DND-41 (cell line): ENCODE data around the gene FHOD3.

Experiments
- ATAC-seq: fragments of 200-7000 bp; cut with Tn5 transposase; 3 replicates; pipeline ENCODE4 v1.9.1; 2021; ENCODE audit warnings: low read depth; ENCODE audit not compliant: insufficient read depth
- DNase-seq: peaks from one replicate; pipeline ENCODE4 v3.0.0-alpha.2; 2020
- H2AFZ ChIP-seq: 2 replicates; pipeline ENCODE4 v1.6.0; 2012; ENCODE audit warnings: low read depth, low read length
- H3K27ac ChIP-seq: 2 replicates; pipeline ENCODE4 v1.5.1; 2012; ENCODE audit warnings: low read length, inconsistent platforms
- H3K27me3 ChIP-seq: fragments of 200-600 bp; sonication (generic); 2 replicates; pipeline ENCODE4 v1.6.0; 2012; ENCODE audit warnings: low read length, mild to moderate bottlenecking, inconsistent platforms; ENCODE audit not compliant: insufficient read depth, poor library complexity
- H3K36me3 ChIP-seq: 2 replicates; pipeline ENCODE4 v1.5.1; 2012; ENCODE audit warnings: low read length, inconsistent platforms; ENCODE audit not compliant: insufficient read depth
- H3K4me1 ChIP-seq: 2 replicates; pipeline ENCODE4 v1.5.1; 2012; ENCODE audit warnings: mild to moderate bottlenecking, low read length; ENCODE audit not compliant: insufficient read depth
- H3K4me2 ChIP-seq: 2 replicates; pipeline ENCODE4 v1.6.0; 2012; ENCODE audit warnings: mild to moderate bottlenecking, moderate library complexity, low read length, inconsistent platforms; ENCODE audit not compliant: insufficient read depth
- H3K4me3 ChIP-seq, 2 experiments: fragments of 200-600 bp in 1 of 2; shearing (Covaris generic) in 1 of 2; 2 replicates each; pipeline ENCODE4 v1.5.1; 2012 to 2016; ENCODE audit warnings: inconsistent platforms in 2 of 2, low read length in 2 of 2, mild to moderate bottlenecking in 2 of 2, low read depth in 1 of 2, moderate library complexity in 1 of 2
- H3K79me2 ChIP-seq: 2 replicates; pipeline ENCODE4 v1.6.0; 2012; ENCODE audit warnings: low read length, inconsistent platforms; ENCODE audit not compliant: insufficient read depth
- H3K9ac ChIP-seq: 2 replicates; pipeline ENCODE4 v1.6.0; 2012; ENCODE audit warnings: low read depth, mild to moderate bottlenecking, inconsistent platforms, low read length, moderate library complexity
- H3K9me3 ChIP-seq: 2 replicates; pipeline ENCODE4 v1.5.1; 2012; ENCODE audit warnings: low read length, moderate library complexity, mild to moderate bottlenecking, inconsistent platforms; ENCODE audit not compliant: insufficient read depth, severe bottlenecking
- H4K20me1 ChIP-seq: 2 replicates; pipeline ENCODE4 v1.6.0; 2012; ENCODE audit warnings: low read length; ENCODE audit not compliant: insufficient read depth
- CTCF ChIP-seq: IDR thresholded peaks from 2 replicates; pipeline ENCODE4 v1.5.1; 2012; ENCODE audit warnings: borderline replicate concordance, low read length, moderate library complexity, mild to moderate bottlenecking; ENCODE audit not compliant: poor library complexity, severe bottlenecking; ENCODE audit errors: extremely low read depth
- EZH2 ChIP-seq: IDR thresholded peaks from 3 replicates; pipeline ENCODE4 v1.6.1; 2012; ENCODE audit warnings: borderline replicate concordance, low read depth, mild to moderate bottlenecking, moderate library complexity, low read length, inconsistent platforms; ENCODE audit not compliant: severe bottlenecking

The FHOD3 gene

DNA sequence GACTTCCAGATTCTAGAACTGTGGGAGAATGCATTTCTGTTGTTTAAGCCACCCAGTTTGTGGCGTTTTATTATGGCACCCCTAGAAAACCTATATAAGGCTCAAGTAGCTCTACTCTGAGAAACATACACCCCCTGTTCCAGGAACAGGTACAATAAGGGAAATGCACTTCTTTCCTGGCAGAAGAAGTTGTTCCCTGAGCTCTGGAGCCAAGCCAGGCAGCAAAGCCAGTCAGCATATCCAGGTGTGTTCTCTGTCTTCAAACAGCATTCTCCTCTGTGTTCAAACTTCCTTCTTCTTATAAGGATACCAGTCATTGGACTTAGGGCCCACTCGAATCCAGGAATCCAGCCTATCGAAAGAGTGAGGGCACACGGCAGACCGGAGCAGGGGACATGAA is 434.8 kb downstream of the FHOD3 start:
- H3K4me1 ChIP-seq: no peaks in the 10 kb centered on the region
- no peaks in the 10 kb centered on the region for H3K79me2 ChIP-seq
- H4K20me1 ChIP-seq: no peaks in the 10 kb centered on the region
- no peak overlapping the region for H2AFZ ChIP-seq
- DNase-seq (no peak), ATAC-seq (no peak)
- no peaks in the 10 kb centered on the region for H3K36me3 ChIP-seq
- no peaks in the 10 kb centered on the region for H3K27me3 ChIP-seq
- no peak overlapping the region for H3K9ac ChIP-seq
- no peak overlapping the region for H3K4me3 ChIP-seq
- H3K9me3 ChIP-seq: peaks cover 2% of the 10 kb centered on the region
- no peak overlapping the region for H3K27ac ChIP-seq
- no peak overlapping the region for H3K4me2 ChIP-seq
- TF ChIP-seq CTCF: no peak

DNA sequence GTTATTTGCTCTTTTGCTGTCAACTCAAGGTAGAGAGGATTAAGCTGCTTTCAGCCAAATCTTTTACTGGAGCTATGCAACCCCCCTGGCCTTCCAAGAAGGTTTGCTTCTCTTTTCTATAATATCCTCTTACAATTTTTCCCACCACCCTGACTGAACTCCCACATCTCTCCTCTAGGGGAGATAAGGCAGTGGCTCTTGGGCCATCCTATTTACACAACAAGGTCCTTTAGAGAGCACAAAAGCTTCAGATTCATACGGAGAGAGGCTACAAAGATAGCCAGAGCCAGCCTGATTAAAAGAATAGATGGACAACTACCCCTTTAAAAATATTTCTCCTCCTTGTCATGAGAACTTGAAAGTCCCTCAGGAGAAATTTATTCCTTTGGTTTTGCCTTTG is 435.6 kb downstream of the FHOD3 start:
- Histone ChIP-seq H3K4me1 (no peaks in the 10 kb centered on the region), H3K27me3 (no peaks in the 10 kb centered on the region), H4K20me1 (no peaks in the 10 kb centered on the region), H3K4me2 (no peak overlapping the region), H2AFZ (no peak overlapping the region), H3K36me3 (no peaks in the 10 kb centered on the region), H3K27ac (no peak overlapping the region), H3K9me3 (peaks cover 2% of the 10 kb centered on the region), H3K4me3 (no peak overlapping the region), H3K79me2 (no peaks in the 10 kb centered on the region), H3K9ac (no peak overlapping the region)
- DNase-seq (no peak), ATAC-seq (no peak)
- TF ChIP-seq EZH2 (no peak), CTCF (no peak)

DNA sequence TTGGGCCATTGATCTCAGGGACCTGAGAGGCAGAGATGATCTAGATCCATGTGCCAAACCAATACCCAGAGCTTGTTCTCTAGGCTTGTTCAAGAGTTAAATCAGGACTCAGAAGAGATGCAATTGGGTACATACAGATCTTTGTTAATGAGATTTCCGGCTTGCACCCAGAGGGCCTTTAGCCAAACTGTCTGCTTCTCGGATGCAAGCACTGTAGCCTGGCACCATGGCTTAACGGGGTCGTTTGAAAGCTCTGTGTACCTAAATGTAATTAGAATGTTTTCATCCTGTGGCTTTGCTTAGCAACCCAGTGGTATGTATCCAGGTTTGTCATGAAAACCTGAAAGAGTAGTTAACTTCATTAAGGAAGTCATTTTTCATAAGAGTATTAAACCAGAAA is 437.1 kb downstream of the FHOD3 start:
- no peaks in the 10 kb centered on the region for H3K4me1 ChIP-seq
- no peak for ATAC-seq
- H3K27ac ChIP-seq: no peak overlapping the region

More for the DNA sequence above, 437.1 kb downstream of the FHOD3 start:
- no peak overlapping the region for H3K4me3 ChIP-seq
- H3K27me3 ChIP-seq: no peaks in the 10 kb centered on the region
- TF ChIP-seq EZH2 (no peak), CTCF (no peak)
- H3K79me2 ChIP-seq: no peaks in the 10 kb centered on the region
- no peak overlapping the region for H2AFZ ChIP-seq
- no peak overlapping the region for H3K4me2 ChIP-seq
- DNase-seq: no peak
- H3K36me3 ChIP-seq: no peaks in the 10 kb centered on the region
- peaks cover 2% of the 10 kb centered on the region for H3K9me3 ChIP-seq
- H3K9ac ChIP-seq: no peak overlapping the region
- H4K20me1 ChIP-seq: no peaks in the 10 kb centered on the region
